NCI-H1048 (cell line): Measurements from ENCODE around the gene RNF213.
"Not testable (repeated sequence)": the region's sequence is repeated elsewhere in the genome, so short reads cannot be mapped to it uniquely, and the experiment has no call there.

Source experiments
- DNase-seq: peaks from one replicate; lab custom pipeline; 2025; lab: John Stamatoyannopoulos, UW

Gene RNF213

DNA sequence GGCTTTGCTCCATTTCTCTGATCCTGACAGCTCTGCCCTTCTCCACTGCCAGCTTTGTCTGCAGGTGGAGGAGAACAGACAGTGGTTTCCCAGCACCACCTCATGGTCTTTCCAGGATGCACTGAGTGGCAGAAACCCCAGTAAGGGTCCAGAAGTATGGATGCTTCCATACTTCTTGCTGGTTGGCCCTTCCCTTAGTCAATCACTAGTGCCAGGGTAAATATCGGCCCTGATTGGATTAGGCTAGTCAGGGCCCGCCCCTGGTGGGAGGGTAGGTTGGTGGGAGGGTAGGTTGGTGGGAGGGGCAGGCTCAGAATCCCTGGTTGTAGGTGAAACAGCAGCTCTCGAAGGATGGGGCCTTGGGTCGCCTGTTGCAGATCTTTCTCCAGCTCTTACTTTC, 10.2 kb downstream of the RNF213 start:
- DNase-seq: no peak

DNA sequence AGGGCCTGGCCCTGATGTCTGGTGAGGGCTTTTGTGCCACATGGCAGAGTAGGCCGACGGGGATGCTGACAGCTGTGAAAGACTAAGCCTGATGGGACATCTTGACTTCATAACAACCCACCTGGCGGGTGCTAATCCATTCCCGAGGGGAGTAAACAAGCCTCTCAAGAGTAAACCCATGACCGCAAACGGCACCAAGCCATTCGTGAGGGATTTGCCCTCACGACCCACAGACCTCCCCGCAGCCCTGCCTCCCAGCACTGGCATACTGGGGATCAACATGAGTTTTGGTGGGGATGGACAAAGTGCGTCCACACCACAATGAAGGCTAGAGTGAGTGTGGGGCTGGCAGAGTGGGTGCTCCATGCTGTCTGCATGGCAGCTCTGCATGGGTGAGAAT, 11.7 kb downstream of the RNF213 start:
- no peak for DNase-seq

DNA sequence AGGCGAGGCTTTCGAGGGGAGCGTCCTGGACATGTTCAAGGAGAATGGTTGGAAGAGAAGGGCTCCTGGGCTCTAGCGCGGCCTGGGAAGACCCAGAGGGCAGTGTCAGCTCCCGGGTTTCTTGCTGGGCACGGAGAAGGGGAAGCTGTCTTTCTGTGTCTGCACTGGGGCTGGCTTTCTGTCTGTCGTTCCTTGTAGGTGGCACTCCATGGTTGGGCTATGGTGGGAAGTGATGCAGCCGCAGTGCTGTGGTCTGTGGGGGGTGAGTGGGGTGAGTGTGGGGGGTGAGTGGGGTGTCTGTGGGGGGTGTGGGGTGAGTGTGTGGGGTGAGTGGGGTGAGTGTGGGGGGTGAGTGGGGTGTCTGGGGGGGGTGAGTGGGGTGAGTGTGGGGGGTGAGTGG, 13.7 kb downstream of the RNF213 start:
- no peak for DNase-seq

DNA sequence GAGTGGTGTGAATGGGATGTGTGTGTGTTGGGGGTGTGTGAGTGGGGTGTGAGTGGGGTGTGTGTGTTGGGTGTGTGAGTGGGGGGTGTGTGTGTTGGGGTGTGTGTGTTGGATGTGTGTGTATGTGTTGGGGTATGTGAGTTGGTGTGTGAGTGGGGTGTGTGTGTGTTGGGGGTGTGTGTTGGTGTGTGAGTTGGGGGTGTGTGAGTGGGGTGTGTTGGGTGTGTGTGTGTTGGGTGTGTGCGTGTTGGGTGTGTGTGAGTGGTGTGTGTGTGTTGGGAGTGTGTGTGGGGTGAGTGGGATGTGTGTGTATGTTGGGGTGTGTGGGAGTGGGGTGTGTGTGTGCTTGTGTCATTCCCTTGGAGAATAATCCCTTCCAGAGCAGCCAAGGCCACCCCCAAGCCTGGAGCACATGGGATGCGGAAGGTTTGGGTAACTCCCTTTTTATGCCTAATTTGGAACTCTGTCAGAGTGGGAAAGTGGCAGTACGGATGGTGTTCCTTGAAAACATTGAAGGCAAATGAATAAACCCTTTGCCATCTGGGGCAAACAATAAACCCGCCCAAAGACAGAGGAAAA, 14.3 kb downstream of the RNF213 start:
- no peak for DNase-seq

DNA sequence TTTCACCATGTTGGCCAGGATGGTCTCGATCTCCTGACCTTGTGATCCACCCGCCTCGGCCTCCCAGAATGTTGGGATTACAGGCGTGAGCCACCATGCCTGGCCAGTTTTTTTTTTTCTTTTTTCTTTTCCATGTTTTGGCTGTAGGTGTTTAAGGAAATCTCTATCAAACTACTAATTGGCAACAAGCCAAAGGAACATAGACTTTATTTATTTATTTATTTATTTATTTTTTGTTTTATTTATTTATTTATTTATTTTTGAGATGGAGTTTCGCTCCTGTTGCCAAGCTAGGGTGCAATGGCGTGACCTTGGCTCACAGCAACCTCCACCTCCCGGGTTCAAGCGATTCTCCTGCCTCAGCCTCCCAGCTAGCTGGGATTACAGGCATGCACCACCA, 15.2 kb downstream of the RNF213 start:
- not testable (repeated sequence) for DNase-seq

DNA sequence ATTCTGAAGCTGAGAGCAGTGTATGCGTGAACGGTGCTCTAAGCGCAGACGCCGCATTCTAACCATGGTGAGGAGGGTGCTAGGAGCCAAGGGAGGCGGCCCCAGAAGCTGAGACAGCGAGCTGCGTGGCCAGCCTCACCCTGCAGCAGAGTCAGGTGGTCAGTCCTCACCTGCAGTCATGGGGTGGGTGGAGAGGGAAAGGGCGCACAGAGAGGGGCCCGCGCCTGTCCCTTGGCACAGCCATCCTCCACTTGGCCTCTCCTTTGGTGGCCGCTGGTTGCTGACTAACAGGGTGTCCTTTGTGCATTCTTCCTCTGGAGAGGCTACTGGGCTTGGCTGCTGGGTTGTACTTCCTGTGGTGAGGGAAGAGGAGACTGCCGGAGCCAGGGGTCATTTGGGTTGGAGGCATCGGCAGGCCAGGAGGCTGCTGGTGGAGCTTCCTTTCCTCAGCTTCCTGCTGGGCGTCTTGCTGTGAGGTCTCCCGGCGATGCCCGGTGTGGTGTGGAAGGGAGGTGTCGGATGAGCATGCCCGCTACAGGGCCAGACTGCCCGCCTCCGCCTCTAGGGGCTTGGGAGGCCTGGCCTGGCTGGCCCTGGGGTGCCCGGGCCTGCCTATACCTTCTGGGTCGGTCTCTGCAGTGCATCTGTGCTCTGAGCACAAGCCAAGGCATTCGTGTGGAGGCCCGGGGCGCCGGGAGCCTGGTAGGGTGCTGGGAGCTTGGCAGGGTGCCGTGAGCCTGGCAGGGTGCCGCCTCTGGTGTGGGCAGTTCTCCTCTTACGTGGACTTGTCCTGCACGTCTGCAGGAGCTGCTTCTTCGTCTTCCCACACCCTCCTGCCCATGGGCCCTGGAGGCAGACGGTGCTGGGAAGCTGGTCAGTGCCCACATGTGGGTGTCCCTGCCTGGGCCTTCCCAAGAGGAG, 17.4 kb downstream of the RNF213 start:
- DNase-seq: no peak

DNA sequence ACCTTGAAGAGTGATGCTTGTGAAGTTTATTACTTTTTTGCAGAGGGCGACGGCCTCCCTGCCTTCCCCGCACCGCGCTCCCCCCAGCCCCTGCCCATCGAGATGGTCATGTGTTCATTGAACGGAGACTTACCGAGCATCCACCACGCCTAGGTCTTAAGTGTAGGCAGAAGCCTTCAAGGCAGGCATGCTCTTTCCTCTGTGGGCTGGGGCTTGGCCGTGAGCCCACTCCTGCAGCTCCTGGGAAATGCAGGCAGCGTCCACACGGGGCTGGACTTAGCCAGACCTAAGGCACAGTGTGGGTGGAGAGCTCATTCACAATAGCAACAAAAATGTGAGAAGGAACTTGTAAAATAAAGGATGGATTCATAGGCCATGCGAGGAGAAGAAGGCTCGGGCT, 19.2 kb downstream of the RNF213 start:
- no peak for DNase-seq

DNA sequence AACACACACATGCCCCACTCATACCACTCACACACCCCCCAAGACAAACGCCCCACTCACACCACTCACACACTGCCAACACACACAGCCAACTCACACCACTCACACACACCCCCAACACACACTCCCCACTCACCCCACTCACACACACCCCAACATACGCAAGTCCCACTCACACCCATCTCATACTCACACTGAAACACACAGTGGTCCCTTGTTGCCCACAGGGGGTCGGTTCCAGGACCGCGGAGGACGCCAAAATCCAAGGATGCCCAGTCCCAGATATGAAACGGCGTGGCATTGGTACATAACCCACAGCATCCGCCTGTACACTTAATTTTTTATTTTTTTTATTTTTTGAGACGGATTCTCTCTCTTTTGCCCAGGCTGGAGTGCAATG, 20.9 kb downstream of the RNF213 start:
- DNase-seq: no peak

DNA sequence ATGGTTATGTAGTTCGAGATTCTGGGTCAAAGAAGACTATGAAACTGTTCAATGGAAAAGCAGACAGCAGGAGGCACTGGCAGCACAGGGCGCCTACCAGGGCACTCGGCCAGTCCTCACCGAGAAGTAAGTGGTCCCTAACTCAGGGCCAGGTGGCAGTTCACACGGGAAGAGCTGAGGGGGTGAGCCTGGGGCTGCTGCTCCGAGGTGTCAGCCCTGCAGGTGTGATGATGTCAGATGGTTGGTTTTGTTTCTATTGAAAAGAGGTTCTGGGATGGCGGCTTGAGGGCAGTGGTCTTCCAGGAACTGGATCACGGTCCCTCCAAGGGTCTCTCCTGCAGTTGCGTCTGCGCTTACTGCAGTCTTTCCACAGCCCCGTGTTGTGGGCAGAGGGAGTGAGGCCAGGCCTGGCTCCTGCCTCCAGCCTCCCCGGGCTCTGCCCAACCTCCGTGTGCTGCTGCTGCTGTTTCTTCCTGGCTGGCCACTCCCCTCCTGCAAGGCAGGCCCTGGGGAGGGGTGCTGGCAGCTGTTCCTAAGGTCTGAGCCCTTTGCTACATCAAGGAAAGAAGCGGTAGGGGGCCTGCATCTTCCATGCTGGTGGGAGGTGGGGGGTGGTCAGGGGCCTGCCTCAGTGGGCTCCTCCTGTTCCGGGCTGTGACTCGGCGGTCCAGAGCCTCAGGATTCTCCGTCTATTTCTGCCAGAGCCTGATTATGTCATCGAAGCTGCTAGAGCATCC, 22.6 kb downstream of the RNF213 start:
- no peak for DNase-seq

DNA sequence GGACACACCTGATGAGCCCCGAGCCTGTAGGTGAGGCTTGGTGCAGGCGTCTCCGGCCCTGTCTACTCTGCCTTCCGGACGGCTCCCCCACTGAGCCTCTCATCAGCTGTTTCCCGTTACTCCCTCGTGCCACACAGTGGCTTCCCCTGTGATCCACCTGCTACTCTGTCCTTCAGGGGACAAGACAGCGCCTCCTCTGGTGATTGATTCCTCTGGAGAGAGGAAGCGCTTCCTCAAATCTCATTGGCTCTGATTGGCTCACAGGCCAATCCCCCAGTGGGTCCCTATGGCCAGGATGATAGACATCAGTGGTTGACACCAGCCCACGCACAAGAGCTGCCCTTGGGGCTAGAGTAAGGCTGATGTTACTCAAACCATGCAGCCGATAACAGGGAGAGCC, 24.0 kb downstream of the RNF213 start:
- DNase-seq: no peak

DNA sequence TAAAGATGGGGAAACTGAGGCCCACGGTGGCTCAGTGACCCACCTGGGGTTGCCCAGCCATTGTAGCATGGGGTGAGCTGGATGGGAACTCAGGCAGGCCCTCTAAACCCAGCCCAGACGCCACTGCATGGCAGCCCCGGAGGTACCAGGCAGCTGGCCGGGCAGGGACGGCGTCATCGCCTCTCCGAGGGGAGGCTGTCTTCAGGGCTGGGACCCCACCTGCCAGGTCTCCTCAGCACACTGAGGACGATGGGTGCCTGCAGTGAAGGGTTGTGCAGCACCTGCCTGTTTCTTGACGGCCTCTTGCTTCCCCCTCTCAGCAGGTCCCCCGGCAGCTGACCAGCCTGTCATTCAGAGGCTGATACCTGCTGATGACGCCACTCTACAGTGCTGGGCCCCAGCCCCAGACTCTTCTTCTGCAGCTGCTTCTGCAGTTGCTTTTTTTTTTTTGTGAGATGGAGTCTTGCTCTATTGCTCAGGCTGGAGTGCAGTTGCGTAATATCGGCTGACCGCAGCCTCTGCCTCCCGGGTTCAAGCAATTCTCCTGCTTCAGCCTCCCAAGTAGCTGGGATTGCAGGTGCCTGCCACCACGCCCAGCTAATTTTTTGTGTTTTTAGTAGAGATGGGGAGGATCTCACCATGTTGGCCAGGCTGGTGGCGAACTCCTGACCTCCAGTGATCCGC, 24.7 kb downstream of the RNF213 start:
- no peak for DNase-seq

DNA sequence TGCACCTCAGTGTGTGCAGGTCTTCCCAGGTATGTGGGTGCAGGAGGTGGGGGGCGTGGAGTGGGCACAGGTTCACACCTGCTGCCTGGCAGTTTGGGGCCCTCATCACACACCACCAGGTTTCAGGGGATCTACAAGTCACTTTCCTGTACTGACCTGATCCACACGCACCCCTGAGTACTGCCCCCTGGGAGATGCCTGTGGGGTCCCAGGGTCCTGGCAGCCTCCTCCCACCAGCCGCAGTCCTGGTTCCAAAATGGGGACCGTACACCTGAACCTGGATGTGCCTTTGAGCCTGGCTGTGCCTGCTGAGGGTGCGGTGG, 25.9 kb downstream of the RNF213 start:
- no peak for DNase-seq

DNA sequence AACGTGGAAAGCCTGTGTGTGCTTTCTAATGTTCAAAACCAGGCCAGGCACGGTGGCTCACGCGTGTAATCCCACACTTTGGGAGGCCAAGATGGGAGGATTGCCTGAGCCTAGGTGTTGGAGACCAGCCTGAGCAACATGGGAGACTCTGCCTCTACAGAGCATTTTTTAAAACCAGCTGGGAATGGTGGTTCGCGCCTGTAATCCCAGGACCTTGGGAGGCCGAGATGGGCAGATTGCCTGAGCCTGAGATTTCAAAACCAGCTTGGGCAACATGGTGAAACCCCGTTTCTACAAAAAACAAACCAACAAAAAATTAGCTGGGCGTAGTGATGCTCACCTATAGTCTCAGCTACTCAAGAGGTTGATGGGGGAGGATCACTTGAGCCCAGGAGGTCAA, 26.4 kb downstream of the RNF213 start:
- DNase-seq: no peak

DNA sequence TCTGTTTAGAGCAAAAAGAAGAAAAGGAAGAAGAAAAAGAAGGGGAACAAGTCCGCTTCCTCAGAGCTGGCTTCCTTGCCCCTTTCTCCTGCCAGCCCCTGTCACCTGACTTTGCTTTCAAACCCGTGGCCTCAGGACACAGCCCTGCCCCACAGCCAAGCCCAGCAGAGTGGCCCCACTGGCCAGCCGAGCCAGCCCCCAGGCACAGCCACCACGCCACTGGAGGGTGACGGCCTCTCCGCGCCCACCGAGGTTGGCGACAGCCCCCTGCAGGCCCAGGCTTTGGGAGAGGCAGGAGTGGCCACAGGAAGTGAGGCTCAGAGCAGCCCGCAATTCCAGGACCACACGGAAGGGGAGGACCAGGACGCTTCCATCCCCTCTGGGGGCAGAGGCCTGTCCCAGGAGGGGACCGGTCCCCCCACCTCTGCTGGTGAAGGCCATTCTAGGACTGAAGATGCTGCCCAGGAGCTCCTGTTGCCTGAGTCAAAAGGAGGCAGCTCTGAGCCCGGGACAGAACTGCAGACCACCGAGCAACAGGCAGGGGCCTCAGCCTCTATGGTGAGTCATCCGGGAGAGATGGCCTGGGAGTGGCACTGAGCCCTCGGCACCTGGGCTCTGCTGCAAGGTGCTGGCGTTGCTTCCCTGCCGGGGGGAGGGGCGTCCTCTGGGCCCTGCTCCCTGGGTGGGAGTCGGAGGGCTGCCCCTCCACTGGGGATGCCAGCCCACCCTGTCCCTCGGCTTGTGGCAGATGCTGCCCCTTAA, 27.3 kb downstream of the RNF213 start:
- DNase-seq: no peak

DNA sequence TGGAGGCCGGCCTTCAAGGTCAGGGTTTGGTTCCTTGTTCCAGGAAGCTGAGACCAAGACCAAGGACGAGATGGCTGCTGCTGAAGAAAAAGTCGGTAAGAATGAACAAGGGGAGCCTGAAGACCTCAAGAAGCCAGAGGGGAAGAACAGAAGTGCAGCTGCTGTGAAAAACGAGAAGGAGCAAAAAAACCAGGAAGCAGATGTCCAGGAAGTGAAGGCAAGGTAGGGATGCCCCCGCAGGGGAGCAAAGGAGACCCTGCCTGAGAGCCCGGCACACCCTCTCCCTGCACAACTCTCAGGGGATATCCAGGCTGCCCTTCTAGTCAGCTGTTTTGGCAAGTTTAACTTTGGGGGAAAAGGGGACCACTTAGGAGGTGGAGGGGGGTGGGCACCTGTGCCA, 29.0 kb downstream of the RNF213 start:
- no peak for DNase-seq

DNA sequence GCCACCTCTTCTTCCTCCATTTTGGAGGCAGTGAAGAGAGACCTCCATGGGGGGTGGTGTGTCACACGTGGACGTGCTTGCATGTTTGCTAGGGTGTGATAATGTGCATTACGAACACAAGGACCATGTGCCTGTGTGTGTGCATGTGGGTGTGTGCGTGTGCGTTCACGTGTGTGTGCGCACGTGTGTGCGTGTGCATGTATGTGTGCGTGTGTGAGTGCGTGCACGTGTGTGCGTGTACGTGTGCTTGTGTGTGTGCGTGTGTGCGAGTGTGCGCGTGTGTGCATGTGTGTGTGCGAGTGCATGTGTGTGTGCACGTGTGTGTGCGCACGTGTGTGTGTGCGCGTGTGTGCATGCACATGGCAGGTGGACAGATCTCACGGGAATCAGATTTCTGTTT, 29.5 kb downstream of the RNF213 start:
- DNase-seq: no peak

DNA sequence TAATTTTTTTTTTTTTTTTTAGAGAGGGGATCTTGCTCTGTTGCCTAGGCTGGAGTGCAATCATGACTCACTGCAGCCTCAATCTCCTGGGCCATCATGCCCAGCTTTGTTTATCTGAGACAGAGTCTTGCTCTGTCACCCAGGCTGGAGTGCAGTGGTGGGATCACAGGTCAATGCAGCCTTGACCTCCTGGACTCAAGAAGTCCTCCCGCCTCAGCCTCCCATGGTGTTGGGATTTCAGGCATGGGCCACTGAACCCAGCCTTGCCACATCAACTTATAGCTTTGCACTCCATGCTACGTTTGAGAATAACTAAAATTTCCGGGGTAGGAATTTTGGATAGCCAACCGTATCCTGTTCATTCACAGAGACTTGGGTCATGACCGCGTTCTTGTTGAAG, 30.6 kb downstream of the RNF213 start:
- DNase-seq: no peak

DNA sequence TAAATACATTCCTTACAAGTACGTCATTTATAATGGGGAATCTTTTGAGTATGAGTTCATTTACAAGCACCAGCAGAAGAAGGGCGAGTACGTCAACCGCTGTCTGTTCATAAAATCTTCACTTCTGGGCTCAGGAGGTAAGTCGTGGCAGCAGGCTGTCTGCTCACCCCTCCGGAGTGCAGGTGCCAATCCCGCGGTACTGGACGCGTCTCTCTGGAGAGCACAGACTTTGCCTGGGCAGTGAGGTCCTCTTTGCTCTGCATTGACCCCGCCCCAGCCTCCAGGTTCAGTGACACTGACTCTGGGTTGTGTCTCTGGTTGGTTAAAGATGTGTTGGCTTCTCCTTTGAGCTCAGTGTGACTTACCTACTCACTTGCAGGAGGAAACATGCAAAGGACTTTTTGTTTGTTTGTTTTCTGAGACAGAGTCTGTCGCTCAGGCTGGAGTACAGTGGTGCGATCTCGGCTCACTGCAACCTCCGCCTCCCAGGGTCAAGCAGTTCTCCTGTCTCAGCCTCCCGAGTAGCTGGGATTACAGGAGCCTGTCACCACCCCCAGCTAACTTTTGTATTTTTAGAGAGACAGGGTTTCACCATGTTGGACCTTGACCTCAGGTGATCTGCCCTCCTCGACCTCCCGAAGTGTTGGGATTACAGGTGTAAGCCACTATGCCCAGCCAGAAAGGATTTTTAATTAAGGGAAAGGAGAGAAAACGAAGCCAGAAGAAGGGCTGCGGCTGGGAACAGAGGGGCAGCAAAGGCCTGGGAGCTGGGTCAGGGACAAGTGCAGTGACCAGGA, 31.2 kb downstream of the RNF213 start:
- no peak for DNase-seq

DNA sequence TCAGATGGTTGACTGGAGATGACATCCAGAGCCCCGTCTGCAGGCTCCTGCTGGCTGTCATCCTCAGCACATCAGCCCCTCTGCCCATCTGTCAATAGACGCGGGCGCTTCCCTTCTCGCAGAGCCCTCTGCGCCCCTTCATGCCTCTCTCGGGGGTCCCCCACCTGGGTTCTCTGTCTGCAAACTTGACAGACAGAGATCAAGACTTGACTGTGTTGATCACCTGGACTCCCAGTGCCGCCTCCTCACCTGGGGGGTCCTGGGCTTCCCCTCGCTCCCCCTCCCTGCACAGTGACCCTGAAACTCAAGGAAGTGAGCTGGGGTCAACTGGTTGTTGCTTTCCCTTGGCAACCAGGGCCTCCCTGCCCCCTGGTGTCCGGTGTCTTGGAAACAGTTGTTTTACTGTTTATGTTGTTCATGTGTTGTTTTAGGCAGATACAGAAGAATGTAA, 31.9 kb downstream of the RNF213 start:
- DNase-seq: no peak

DNA sequence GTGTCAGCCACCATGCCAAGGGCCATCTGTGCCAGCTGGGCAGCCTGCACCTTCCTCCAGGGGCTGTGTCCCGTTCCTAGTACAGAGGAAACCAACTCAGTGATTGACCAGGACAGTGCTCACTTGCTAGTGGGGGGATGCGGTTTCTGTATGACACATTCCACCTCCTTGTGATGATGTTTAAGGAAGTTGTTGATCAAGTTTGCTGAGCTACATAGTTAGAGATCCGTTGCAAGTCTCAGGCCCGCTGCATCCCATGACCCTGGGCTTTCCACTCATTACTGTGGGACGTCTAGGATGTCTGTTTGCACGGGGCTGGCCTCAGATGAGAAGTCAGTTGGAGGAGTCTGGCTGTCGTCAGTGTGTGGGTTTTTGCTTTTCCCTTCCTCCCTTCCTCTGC, 33.6 kb downstream of the RNF213 start:
- DNase-seq: no peak

DNA sequence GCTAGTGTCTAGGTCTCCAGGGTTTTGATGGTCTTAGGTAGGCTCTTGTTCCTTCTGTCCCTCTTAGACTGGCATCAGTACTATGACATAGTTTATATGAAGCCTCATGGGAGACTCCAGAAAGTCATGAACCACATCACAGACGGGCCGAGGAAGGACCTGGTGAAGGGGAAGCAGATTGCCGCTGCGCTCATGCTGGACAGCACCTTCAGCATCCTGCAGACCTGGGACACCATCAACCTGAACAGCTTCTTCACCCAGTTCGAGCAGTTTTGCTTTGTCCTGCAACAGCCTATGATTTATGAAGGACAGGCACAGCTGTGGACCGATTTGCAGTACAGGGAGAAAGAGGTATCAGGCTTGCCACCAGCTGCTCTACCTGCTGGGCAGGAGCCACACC, 34.0 kb downstream of the RNF213 start:
- DNase-seq: no peak
